Endothelial cell of umbilical vein (primary cell): ENCODE results near the gene NPM1.
A peak's percentile ranks its signal among the peaks of the same experiment; 100 is the strongest.

ENCODE experiments used
- GATA2 ChIP-seq: IDR thresholded peaks from 2 replicates; pipeline ENCODE4 v1.7.0; 2011; ENCODE audit warnings: low read depth, mild to moderate bottlenecking, moderate library complexity, mixed read lengths, low read length; ENCODE audit not compliant: insufficient read length, insufficient read depth
- POLR2A ChIP-seq: IDR thresholded peaks from 2 replicates; pipeline ENCODE4 v1.6.1; 2012; ENCODE audit warnings: low read depth, mild to moderate bottlenecking, control low read depth, low read length
- POLR2AphosphoS5 ChIP-seq: IDR thresholded peaks from 2 replicates; pipeline ENCODE4 v1.6.1; 2012; ENCODE audit warnings: low read depth, mild to moderate bottlenecking, control low read depth, low read length, moderate library complexity; ENCODE audit not compliant: insufficient read depth
- TF ChIP-seq, protein P1 (sequence below), 2 donors: IDR thresholded peaks; 1 replicate in 1 of 2; 2 replicates in 1 of 2; pipeline ENCODE4 v1.5.1; 2011; ENCODE audit warnings: low read length in 2 of 2, mild to moderate bottlenecking in 2 of 2, moderate library complexity in 2 of 2, control low read depth in 1 of 2, inconsistent platforms in 1 of 2, low read depth in 1 of 2; ENCODE audit not compliant: insufficient read depth in 1 of 2; ENCODE audit errors: extremely low read depth in 1 of 2
- TF ChIP-seq, protein P2 (sequence below): IDR thresholded peaks from 2 replicates; pipeline ENCODE4 v1.6.1; 2011; ENCODE audit not compliant: insufficient read depth, insufficient read length

DNA sequence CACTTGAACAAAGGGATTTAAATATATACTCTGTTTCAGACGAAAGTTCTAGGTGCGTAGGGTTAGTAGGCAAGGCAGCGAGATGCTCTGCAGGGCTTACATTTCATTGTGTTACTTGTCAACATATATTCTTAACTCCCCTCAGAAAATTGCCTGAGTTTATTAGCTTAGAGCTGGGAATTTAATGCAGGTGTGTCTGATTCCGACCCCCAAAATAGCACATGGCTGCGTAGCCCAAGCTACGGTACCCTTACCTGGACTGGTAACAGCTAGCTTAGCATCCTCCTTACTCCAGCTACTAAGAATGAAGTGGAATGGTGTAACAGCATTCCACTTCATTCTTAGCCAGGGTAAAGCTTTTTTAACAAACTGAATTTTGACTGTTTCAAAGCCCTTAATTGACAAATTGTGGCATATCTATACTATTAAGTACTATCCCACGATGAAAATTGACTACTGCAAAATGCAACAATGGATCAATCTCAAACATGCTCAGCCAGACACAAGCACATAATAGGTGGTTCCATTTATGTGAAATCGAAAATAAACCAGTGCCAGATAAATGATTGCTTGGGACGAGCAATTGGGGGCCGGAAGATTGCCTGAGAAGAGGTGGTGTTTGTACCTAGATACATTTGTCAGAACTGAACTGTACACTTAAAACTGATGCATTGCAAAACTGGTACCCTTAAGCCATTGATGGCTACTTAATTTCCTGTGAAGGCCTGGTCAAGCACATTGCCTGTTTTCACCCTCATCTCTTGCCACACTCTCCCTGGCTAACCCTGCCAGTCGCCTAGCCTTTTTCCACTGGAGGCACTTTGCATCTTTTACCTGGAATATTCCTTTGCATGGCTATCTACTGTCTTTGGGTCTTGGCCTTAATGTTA lies 28.8 kb downstream of the NPM1 start:
- TF ChIP-seq, protein P1, sequence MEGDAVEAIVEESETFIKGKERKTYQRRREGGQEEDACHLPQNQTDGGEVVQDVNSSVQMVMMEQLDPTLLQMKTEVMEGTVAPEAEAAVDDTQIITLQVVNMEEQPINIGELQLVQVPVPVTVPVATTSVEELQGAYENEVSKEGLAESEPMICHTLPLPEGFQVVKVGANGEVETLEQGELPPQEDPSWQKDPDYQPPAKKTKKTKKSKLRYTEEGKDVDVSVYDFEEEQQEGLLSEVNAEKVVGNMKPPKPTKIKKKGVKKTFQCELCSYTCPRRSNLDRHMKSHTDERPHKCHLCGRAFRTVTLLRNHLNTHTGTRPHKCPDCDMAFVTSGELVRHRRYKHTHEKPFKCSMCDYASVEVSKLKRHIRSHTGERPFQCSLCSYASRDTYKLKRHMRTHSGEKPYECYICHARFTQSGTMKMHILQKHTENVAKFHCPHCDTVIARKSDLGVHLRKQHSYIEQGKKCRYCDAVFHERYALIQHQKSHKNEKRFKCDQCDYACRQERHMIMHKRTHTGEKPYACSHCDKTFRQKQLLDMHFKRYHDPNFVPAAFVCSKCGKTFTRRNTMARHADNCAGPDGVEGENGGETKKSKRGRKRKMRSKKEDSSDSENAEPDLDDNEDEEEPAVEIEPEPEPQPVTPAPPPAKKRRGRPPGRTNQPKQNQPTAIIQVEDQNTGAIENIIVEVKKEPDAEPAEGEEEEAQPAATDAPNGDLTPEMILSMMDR (IDR thresholded peaks at IDR 0.05; ENCODE audit: extremely low read depth in 1 of 2, insufficient read depth in 1 of 2, low read depth in 1 of 2, low read length in 2 of 2) = no peak
- TF ChIP-seq, protein P2, sequence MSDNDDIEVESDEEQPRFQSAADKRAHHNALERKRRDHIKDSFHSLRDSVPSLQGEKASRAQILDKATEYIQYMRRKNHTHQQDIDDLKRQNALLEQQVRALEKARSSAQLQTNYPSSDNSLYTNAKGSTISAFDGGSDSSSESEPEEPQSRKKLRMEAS = no peak
- TF ChIP-seq POLR2A (peak; percentile 35), POLR2AphosphoS5 (no peak), GATA2 (no peak)
